Measurements from ENCODE around the gene NPM3. TPM values are rescaled to one million over a fixed set of nuclear protein-coding genes. Genes with fewer than 3 reads are reported as not detected.
"Not testable (repeated sequence)": the region's sequence is repeated elsewhere in the genome, so short reads cannot be mapped to it uniquely, and the experiment has no call there.

NPM3 gene
- polyA plus RNA-seq, 1 donor = 56.9 TPM

DNA sequence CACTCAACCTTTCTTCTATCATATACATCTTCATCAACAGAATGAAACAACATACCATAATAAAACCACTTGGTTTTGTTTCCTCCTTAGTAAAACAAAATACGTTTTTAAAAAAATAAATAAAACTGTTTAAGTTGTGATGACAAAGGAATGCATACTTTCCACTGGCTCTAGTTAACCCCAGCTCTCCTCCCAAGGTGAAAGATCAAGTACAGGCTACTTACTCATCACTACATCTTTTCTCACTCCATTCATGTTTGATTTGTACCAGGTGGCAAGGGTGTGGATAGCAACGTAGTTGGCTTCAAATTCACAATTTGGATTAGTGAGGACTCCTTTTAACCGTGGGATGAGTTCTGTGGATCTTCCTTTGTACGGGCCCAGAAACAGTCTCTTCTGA is 20.3 kb upstream of the NPM3 start:
- no peak for DNase-seq

- no peak for DNase-seq
Observed at GRCh38 chr10:101797403-101798059, 14.3 kb upstream of the NPM3 start.

DNA sequence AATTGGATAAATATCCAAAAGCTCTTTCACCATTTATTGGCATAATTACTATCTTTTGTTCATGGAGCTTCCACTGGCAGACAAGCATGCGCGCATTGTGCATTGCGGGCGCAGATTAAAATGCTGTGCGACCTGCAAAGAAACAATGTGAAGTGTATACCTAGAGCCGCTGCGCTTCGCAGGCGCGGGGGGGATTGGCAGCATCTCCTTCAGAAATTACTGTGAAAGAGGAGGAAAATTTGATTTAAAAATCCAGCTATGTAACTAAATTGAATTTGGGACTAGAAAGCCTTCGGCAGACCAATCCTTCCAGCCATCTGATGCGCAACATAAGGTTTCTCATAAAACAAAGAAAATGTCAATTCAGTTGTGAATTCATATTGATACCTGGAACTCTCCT is 10.3 kb upstream of the NPM3 start:
- DNase-seq = no peak

GRCh38 chr10:101789686-101790085 is 6.4 kb upstream of the NPM3 start:
- no peak for DNase-seq

GRCh38 chr10:101789231-101789630 is 6.0 kb upstream of the NPM3 start:
- DNase-seq = not testable (repeated sequence)

GRCh38 chr10:101785801-101786200 is 2.6 kb upstream of the NPM3 start:
- no peak for DNase-seq

GRCh38 chr10:101784558-101784957 is 1.3 kb upstream of the NPM3 start:
- no peak for DNase-seq

GRCh38 chr10:101783736-101784118 is 481 bp upstream of the NPM3 start:
- no peak for DNase-seq

DNA sequence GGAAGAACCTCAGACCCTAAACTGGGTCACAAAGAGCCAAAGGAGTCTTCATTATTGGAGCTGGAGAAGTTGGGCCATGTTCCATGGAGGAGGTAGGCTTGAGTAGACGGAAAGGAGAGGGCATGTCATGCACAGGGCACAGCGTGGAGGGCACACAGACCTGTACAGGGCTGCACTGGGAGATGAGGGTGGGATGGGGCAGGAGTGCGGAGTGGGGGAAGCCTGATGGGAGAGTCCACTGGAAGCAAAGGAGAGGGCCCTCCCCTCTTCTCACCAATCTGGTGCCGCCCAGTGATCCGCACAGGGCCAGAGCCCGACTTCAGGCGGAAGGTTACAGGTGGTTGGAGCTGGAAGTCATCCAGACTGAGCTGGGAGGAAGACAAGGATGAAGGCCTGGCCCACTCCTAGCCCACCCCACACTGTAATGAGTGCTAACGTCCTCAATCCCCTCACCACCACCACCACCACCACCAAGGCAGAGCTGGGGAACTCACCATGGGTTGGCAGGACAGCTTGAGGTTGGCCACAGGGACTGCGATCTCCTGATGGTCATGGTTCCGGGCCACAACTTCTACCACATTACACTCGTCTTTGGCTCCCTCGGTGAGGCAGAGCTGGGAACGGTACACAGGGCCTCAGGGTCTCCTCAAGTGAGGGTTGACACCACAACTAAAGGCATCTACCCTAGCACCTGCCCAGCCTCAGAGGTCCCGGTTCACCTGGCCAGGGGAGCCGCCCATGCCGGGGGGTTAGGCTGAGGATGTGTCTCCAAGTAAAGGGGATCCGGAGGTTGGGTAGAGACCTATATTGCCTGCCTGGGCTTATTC is 1.0 kb downstream of the NPM3 start:
- no peak for DNase-seq

- no peak for DNase-seq
Observed at GRCh38 chr10:101781655-101781983, 1.6 kb downstream of the NPM3 start.

DNA sequence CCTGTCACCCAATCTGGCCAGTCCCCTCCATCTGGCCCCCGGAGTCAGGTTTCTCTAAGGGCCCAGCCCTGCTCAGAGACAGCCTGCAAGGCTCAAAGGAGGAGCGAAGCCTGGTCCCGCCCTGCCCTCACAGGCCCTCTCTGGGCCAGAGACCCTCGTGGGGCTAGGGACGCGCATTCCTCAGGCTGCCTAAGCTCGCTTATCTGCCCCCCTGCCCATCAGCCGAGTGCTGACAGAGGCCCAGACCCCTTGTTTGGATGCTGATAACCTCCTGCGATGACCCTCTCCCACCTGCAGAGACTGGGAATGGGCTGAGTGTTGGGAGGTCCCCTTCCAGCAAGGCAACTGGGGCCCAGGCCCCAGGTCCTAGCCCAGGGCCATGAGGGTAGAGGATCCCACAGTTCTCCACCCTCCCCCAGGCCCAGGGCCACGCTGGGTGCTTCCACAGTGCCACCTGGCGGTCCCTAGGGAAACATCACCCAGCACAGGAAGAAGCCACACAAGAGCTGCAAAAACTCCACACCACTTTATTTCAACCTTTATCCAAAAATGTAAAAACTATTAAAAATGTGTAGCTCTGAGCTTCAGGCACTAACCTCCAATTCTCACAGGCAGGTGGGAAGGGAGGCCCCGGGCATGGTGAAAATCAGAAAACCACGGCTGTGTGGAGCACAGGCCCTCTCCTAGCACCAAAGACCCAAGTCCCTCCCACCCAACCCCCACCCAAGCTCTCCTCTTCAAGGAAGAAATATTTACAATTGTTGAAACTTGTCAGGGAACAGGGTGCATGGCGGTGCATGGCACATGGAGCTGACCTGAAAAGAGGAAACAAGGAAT is 2.2 kb downstream of the NPM3 start:
- DNase-seq = peak; percentile 34

DNA sequence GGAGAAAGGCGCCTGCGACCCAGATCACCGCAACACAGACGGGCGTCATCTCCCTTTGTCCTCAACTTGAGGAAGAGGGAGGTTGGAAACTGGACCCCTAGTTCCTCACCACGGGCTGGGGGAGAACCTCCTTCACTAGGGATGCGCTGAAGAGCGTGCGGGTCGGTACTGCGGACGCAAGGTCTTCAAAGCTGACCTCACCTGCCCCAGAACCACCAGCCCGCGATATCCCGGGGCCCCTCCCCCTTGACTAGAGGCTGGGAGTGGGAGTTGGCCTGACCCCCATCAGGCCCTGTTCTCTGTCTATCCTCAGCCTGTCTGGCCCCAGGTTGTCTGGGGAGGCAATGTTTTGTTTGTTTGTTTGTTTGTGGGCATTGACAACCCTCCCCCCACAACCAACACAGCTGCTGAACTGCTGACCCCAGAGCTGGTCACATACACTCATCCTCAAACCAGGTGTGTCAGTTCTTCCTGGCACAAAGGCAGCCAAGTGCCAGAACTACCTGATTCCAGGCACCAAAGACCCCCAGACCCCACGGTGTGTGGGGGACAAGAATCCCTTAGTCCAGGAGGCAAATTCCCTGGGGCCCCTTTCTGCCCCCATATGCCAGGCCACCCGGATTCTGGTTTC is 2.9 kb downstream of the NPM3 start:
- no peak for DNase-seq

DNA sequence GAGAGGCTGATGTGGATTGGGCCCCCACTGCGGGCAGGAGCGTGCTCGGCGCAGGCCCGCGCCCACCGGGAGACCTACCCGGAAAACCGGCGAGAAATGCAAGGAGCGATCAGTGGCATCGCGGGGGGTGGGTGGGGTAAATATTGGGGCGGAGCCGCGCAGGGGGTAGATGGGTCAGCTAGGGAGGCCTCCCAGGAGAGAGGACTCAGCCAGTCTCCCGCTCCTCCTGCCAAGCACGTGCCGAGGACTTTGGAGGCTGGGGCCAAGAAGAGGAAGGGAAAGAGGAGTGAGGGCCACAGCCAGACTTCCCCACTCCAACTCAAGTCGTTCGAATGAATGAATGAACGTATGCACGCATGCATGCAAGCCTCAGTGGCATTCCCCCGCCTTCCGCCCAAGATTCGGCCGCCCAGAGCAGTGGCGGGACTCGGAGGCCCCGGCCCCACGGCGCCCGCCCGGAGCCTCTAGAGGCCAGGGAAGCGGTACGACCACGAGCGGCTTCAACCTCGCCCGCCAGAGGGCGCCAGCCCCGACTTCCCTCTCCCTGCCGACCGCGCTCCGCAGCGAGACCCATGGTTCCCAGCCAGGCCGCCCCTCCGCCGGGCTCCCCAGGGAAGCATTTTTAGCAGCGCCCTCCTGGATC is 3.6 kb downstream of the NPM3 start:
- peak; percentile 45 for DNase-seq

DNA sequence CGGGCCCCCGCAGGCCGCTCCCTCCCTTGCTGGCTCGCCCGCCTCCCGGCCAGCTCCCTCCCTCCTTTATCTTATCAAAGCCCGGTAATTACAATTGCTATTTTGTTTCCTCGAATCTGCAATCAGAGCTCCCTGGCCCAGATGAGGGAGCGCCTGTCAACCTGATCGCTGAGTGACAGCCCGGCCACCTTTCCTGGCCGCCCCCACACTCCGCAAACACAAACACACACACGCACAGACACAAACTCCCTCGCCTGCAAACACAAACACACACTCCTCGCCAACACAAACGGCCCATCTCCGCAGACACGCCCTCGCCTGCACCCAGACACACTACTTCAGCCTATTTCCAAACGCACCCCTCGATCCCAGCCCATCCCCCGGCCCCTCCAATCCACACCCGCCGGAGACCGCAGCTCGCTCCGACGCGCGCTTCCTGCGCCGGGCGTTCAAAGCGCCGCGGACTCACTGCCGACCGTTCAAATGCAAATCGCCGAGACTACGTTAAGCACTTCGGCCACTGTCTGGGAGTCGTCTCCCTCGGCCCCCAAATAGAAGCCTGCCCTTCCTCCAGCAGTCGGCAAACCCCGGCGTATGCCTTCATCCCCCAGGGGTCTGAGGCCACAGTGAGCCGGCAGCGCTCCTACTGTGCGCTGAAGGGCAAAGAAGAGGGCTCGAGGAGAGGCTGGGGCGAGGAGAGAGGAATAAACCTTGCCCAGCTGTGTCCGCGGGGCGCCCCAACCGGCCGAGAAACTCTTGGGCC is 4.3 kb downstream of the NPM3 start:
- DNase-seq = no peak

DNA sequence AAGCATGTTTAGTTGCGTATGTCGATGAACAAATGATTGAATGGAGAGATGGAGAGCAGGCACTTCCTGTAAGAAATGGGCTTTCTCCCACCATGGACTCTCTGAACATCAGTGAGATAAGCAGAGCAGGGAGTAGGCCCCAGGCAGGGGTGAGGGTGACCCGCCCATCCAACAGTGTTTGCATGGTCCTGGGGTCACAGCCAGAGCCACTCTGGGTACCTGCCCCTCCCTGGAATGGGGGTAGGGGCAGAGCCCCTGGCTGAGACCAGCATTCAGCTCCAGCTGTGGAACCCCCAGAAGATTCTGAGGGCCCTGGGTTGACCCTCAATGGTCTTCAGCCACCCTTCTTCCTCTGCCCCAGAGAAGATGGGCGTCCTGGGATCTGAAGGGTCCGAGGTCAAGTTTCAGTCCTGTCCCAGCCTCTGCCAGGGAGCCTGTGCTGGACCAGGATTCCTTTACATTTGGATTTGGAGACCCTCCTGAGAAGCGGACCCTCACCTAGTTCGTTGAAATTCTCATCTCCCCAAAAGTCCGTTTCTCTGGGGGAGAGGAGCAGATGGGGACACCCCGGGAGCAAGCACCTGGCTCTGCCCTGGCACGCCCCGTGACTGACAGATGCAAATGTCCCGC is 5.0 kb downstream of the NPM3 start:
- no peak for DNase-seq

DNA sequence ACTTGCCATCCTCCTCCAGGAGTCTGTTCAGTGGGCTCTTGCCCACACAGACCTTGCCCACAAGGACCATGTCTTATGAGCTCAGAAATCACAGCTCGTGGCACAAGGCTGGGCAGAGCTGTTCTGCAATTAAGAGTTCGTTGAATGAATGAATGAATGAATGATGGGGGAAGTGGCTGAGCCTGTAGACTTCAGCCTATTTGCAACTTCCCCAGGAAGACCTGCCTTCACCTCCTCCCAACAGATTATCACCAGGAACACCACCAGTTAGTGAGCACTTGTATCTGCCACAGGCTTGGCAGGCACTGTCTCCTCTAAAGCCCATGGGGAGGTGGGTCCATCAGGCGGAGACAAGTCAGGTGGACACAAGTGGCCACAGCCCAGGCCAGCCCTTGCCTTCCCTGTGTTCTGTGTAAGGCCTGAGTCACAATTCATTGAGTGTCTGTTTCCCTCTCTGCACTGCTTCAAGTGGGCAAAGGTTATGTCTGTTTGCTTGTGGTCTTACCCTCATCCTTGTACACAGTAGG is 5.6 kb downstream of the NPM3 start:
- DNase-seq = no peak

DNA sequence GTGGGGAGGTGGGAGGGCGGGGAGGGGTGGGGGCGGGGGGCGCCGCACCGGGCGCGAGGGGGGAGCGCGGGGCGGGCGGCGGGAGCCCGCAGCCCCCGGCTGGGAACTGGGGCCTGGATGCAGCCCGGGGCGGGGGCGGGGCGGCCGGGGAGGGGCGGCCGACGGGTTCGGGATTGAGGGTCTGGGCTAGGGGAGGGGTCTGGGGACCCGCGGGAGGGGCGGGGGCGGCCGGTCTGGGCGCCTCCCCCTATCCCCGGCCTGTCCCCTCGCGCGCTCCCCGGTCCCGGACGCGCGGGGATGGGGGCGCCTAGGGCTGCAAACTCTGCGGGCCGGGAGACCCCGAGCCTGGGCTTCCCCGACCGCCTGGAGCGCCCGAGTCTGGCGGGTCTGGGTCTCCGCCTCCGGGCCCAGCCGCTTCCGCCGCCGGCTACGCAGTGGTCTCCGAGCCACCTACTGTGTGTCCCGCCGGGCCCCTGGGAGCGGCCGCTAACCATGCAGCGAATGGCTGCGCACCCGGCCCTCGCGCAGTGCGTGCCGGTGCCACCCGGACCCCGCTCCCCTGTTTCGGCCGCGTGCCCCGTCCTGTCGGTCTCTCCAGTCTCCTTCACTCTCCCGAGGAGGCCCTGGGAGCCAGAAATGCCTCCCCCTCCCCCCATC is 7.0 kb downstream of the NPM3 start:
- no peak for DNase-seq

- DNase-seq = no peak
Observed at GRCh38 chr10:101775273-101776160, 7.7 kb downstream of the NPM3 start, which contains the start of gene FGF8. FGF8 (minus strand) TSS chr10:101776114; CDS start chr10:101775900, 214 bp downstream.
